SW 1271 (cell line): ENCODE data around the gene DLG4.

Experiments
- DNase-seq, 2 experiments: peaks; one replicate each; lab custom pipeline; 2025; lab: John Stamatoyannopoulos, UW

The DLG4 gene

GRCh38 chr17:7229504-7229903, 9.9 kb upstream of the DLG4 start:
- no peak for DNase-seq

- no peak for DNase-seq
Measured at GRCh38 chr17:7228920-7229319, 9.3 kb upstream of the DLG4 start.

GRCh38 chr17:7226721-7227710, 7.4 kb upstream of the DLG4 start:
- no peak for DNase-seq

- no peak for DNase-seq
Measured at GRCh38 chr17:7225711-7226331, 6.2 kb upstream of the DLG4 start.

GRCh38 chr17:7224661-7225111, 5.0 kb upstream of the DLG4 start:
- DNase-seq: no peak

- DNase-seq: no peak
Measured at GRCh38 chr17:7224110-7224509, 4.5 kb upstream of the DLG4 start.

- no peak for DNase-seq
Measured at GRCh38 chr17:7223375-7223774, 3.7 kb upstream of the DLG4 start.

- DNase-seq: no peak
Measured at GRCh38 chr17:7222972-7223292, 3.3 kb upstream of the DLG4 start.

GRCh38 chr17:7222093-7222971, 2.7 kb upstream of the DLG4 start:
- DNase-seq: no peak

- DNase-seq: no peak
Measured at GRCh38 chr17:7221278-7222092, 1.8 kb upstream of the DLG4 start.

- DNase-seq: peak in 1 of 2 experiments; percentile 56
Measured at GRCh38 chr17:7220593-7221277, 1.1 kb upstream of the DLG4 start.

GRCh38 chr17:7219229-7219811, 316 bp downstream of the DLG4 start:
- no peak for DNase-seq

GRCh38 chr17:7218758-7219157, 878 bp downstream of the DLG4 start:
- no peak for DNase-seq

- DNase-seq: no peak
Measured at GRCh38 chr17:7218166-7218565, 1.5 kb downstream of the DLG4 start.

- peak; percentile 31 to 55 for DNase-seq
Measured at GRCh38 chr17:7217113-7217987, 2.3 kb downstream of the DLG4 start.

- DNase-seq: no peak
Measured at GRCh38 chr17:7216242-7217112, 3.2 kb downstream of the DLG4 start.

GRCh38 chr17:7215652-7216180, 3.9 kb downstream of the DLG4 start:
- DNase-seq: no peak

- DNase-seq: peak in 1 of 2 experiments; percentile 54
Measured at GRCh38 chr17:7215136-7215638, 4.4 kb downstream of the DLG4 start.
